ENCODE measurements around the gene YARS2.
"Not testable (repeated sequence)": the region's sequence is repeated elsewhere in the genome, so short reads cannot be mapped to it uniquely, and the experiment has no call there.

Gene YARS2

DNA sequence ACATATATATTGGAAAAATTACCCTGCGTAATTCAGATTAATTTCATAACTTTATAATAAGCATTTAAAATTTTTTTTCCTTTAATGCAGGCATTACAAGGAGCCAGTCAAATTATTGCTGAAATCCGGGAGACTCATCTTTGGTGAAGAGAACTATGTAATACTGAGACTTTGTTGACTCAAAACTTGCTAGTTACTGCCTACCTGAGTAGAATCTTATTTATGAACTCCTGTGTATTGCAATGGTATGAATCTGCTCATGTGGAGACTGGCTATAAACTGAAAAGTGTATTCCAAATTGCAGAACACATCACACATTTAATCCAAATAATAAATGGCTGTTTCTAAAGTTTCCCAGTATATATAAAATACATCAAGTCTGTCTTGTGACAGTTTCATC, 12.4 kb downstream of the YARS2 start:
- no peak for DNase-seq

DNA sequence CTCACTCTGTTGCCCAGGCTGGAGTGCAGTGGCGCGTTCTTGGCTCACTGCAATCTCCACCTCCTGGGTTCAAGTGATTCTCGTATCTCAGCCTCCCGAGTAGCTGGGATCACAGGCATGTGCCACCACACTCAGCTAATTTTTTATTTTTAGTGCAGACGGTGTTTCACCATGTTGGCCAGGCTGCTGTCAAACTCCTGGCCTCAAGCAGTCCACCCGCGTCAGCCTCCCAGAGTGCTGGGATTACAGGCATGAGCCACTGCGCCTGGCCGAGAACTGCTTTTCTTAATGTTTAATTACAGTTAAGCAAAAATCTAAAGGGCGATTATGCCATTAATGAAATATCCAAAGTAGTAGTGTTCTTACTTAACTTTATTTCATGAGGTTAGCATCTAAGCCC, 13.6 kb downstream of the YARS2 start:
- no peak for DNase-seq

DNA sequence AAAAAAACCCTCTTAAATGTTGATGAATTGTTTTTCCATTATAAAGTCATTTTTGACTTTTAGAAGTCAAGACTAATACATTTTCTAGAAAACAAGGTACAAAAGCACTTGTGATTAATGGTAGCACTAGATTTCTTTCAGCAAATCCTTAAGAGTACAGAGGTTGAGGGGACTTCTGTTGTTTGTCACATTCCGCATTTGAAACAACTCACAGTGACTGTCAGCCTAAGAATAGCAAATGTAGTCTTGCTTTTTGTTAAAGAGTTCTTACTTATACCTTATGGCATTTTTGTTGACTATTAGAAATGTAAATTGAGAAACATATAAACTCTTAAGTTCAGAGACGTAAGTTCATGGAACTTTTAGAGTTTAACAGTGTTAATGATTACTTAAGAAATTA, 16.4 kb downstream of the YARS2 start:
- DNase-seq, result no peak

DNA sequence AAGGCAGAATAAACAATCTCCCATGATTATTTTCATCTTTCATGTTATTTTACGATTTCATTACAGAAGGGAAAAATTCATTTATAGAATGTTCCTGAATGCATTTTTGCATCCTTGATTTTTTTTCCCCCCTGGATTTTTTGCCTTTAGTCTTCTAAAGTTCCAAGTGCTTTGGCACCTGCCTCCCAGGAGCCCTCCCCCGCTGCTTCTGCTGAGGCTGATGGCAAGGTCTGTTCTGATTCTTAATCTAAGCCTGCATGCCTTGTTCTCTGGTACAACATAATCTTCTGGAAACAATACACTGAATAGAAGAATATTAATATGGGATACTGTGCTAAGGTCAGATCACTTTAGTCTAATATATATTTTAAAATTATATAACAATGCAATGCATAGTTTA, 18.0 kb downstream of the YARS2 start:
- DNase-seq, result no peak

DNA sequence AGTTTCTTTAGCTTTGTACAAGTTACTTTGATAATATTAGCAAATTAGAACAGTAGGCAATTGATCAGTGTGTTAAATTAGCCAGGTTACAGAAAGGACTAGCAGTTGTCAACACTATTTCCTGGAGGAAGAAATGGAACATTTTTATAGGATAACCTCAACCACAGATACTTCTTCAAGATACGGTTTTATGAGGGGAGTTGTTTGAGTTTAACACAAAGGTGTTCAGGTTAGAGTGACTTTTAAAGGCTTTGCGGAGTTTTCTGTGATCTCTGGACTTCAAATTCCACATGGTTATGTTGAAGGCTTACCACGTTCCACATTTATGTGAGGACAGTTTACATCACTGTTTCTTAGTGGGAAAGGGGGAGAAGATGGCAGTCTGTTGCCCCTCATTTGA, 19.3 kb downstream of the YARS2 start:
- no peak for DNase-seq

DNA sequence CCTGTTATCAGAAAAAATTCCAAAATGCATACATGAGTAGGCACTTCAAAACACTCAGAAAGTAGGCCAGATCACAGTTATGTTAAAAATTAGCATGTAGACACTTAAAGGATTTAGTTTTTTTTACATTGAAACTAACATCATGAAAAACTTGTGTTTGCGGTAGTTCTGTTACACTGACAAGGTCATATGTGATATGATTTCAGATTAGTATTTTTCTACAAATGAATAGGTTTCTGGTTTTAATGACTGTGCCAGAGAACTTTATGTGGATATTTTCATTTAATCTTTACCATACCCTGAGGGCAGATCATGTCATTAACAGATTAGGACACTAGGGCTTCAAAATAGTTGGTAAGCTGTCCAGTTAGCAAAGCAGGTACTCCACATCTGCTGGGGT, 20.7 kb downstream of the YARS2 start:
- no peak for DNase-seq

DNA sequence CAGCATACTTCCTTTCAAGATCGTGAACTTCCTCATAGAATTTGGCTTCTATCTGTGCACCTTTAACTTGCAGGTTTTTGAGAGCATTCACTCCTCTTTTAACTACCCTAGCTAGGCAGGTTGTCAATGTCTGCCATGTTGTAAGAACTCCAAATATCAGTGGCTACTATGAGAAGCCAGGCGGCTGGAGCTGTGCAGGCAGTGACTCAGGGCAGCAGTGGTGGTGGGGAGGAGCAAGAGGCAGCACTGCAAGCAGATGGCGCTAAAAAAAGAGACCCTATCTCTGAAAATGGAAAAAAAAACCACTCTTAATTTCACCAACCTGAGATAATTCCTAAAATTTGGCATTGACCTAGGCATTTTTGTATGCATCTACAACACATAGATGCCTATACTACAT, 28.5 kb downstream of the YARS2 start:
- no peak for DNase-seq

DNA sequence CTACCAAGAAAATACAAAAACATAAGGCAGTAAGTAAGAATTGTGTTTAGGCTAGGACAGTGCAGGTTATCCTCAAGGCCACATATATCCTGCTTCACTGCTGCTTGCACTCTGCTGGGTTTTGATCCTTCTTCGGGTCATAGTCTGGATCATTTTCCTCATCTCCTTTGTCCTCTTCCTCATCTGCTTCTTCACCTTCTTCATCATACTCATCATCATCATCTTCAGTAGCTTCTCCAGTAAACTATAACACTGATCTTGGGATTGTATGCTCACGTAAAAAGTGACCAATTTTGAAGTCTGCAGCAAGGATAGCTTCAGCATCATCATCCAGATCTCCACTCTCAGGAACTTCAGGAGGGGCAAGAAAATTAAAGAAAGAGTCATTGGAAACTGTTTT, 29.4 kb downstream of the YARS2 start:
- no peak for DNase-seq

DNA sequence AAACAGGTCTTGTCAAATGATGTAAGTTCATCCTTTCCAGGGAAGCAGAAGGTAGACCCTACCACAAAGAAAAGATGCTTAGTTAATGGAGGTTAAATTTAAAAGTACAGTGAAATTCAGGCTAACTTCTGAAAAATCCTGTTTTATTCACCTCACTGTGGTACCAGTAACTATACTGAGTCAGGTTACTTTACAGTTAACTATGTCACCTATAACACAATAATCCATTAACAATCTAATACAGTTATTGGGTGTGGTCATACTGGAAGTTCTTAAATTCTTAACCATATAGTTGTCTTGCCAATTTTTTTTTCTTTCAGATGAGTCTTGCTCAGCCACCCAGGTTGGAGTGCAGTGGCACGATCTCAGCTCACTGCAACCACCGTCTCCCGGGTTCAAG, 30.4 kb downstream of the YARS2 start:
- not testable (repeated sequence) for DNase-seq

DNA sequence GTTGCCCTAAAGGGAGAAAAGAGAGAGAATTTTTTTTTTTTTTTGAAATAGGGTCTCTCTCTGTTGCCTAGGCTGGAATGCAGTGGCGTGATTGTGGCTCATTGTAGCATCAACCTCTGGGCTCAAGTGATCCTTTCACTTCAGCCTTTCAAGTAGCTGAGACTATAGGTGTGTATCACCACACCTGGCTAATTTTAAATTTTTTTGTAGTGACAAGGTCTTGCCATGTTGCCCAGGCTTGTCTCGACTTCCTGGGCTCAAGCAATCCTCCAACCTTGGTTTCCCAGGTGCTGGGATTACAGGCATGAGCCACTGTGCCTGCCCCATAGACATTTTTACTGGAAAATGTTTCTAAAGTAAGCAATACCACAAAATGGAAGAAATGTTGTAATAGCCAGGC, 36.8 kb downstream of the YARS2 start:
- DNase-seq, result no peak

DNA sequence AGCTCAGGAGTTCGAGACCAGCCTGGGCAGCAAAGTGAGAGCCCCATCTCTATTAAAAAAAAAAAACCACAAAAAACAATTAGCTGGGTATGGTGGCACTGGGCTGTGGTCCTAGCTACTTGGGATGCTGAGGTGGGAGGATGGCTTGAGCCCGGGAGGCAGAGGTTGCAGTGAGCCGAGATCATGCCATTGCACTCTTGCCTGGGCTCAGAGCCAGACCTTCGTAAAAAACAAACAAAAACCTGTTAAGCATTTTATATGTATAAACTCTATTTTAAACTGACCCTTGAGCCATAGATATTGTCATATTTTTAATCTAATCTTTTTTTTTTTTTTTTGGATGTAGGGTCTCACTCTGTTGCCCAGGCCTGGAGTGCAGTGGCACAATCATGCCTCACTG, 40.9 kb downstream of the YARS2 start:
- DNase-seq, result no peak

DNA sequence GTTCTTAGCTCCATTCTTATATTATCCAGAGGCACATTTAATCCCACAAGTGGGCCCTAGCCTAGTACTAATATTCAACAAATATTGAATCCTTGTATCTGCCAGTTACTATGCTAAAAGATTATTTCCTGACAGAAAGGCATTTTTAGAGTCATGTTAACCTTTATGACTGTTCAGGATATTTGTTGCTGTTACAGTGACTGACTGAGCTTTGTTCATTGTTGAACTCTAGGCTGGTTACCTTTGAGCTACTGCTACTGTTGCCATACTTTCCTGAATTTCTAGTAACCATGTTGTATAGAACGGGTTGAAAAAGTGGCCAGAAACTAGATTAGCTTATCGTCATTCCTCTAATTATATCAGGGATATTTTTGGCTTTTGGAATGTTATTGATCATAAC, 46.8 kb downstream of the YARS2 start:
- no peak for DNase-seq

DNA sequence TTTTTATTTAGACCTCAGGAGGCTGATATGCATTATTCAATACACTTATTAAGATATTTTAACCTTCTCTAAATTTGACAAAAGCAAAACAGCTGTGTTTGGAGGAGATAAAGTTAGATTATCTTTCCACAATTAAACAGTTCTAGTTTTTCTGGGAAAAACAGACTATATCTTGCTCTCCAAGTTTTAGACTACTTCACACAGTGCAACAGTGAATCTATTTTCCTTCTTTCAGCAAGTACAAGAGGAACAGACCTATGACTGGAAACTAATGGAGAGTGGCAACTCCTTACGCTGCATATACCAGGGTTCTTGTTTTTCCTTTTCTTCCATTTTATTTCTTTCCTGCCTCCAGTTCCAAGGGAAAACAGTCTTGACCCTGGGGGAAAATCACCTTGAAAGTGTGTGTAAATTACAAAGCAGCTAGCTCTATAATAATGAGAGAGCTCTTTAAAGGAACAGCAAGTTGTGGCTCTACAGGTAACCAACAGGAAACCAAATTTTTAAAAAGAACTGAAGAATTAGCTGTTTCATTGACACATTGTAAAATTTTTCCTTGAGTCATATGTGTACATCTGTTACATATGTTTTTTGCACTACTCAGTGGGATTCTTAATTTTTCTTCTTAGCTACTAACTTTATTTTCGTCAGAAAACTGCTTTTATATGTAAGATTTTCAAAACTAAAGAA, 49.2 kb downstream of the YARS2 start:
- no peak for DNase-seq

DNA sequence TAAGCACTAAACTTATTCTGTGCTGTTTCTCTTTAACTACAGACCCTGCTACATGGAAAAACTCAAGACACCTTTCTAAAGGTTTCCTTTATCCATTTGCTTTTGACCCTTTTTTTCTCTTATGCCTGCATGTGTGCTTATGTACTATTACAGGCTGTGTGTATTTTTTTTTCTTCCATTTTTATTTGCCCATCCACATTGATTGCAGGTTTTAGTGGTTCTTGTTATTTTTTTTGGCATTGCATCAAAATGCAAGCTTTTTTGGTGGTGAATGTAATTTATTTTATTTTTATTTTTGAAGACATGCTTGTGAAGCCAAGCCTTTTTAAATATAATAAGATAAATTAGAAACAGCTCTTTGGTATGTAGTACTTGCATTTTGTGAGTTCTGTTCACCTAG, 49.9 kb downstream of the YARS2 start:
- no peak for DNase-seq

DNA sequence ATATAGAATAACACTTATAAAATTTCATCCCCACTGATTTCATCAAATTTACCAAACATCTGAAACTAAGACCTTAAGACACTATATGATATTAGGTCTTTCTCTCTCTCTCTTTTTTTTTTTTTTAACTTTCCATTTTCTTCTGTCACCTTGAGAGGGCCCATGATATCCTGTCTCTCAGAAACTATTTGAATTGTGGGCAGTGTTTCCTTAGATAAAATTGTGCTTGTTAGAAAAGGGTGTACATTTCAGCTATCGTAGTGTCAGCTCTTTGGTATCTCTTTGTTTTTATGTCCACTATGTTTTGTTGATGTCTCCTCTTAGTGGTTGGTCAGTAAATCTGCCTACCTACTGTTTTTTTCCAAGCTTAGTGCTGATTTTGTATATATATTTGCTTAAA, 52.8 kb downstream of the YARS2 start:
- DNase-seq, result no peak

DNA sequence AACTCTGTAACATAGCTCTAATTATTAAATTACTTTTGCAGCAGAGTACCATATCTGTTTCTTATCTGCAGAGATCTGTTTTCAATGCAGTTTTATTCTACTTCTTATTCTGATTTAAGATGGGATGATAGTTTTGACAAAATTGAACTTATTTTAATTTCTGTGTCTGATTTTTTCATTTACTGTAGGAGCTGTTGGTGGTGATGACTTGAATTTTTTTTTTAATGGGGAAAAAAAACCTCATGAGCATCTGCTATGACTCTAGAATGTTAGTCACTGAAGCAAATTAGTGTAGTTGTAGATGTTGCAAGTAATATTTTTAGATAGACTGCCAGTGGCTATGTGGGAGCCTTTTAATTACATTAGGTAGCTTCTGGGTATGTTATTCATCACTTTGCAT, 53.2 kb downstream of the YARS2 start:
- DNase-seq, result no peak

DNA sequence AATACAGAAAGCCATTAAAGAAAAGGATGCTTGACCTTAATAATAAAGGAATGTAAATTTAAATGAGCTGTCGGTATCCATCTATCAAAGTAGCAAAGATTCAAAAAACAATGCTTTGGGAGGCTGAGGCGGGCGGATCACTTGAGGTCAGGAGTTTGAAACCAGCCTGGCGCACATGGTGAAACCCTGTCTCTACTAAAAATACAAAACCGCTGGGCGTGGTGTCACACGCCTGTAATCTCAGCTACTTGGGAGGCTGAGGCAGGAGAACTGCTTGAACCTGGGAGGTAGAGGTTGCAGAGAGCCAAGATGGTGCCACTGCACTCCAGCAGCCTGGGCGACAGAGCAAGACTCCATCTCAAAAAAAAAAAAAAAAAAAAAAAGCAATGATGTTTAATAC, 56.3 kb downstream of the YARS2 start:
- not testable (repeated sequence) for DNase-seq

DNA sequence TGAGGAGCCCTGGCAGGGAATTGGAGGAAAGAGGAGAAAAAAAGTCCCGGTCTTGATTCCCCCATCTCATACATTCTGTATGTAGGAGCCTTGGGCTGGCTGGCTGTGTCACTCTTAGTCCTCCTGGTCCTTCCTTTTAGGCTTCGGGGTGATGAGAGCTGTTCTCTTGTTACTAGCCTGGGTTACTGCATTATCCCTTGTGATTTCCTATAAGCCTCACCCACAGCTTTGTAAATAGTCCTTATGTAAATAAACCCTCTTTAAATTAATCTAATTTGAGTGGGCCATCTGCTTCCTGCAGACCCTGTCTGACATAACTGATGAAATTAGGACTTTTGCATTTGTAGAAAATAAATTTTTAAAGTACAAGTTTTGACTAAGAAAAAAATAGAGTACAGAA, 57.4 kb downstream of the YARS2 start:
- no peak for DNase-seq

DNA sequence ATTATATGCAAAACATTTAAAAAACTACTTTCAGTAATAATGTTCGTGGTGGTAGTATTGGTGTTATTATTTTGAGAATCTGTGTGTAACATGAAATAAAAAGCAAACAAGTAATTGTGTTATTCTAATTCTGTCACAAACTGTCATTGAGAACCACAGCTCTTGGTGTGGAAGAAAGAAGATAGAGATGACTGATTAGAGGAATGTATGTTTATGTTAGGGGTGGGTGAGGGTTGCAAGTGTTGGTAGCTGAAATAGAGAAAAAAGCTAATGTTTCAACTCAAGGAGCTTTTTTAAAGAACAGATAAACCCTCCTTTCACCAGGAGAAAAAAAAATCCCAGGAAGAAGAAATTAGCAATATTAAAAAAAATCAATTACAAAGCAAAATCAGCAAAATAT, 58.3 kb downstream of the YARS2 start:
- DNase-seq, result no peak
